NCI-H748 (cell line): Measurements from ENCODE around the gene DYRK4.

ENCODE experiments used
- DNase-seq: peaks from one replicate; lab custom pipeline; 2025; ENCODE audit not compliant: unreplicated experiment; lab: John Stamatoyannopoulos, UW

DYRK4 gene

DNA sequence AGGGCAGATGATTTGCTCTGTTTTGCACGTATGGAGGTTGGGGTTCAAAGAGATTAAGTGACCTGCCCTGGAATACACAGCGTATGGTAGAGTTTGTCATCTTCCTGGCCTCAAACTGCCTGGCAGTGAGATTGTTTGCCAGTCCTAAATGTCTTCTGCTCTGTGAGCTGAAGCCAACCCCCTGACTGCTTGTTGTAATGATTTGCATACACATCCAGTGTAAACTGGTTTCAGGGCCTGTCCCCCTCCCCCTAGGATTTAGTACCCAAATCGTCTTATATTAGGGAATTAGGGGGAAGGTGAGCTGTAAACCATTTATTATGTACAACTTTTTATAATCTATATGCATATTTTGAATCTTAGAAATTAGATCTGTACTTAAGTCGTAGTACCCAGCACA is 48.5 kb downstream of the DYRK4 start:
- no peak for DNase-seq

GRCh38 chr12:4615667-4616066 is 53.7 kb downstream of the DYRK4 start:
- DNase-seq, result peak; percentile 5

GRCh38 chr12:4621511-4621910 is 59.5 kb downstream of the DYRK4 start:
- no peak for DNase-seq

DNA sequence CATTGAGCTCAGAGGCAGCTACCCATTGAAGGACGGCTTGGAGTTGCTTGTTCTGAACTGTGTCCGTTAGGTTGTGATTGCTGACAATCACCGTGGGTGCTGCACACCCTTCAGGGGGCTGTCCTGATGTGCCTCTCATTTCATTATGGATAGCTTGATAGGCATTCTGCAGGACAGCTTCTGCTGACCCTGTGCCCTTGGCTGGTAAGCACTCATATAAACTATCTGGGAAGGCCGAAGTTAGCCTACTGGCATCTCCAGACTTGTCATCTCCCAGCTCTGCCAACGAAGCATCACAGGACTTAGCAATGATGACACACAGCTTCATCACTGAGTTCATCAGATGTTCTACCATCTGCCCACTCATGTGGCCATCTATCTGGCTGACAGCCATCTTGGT is 64.5 kb downstream of the DYRK4 start:
- DNase-seq, result no peak

- no peak for DNase-seq
Measured at GRCh38 chr12:4628406-4628805, 66.4 kb downstream of the DYRK4 start.

DNA sequence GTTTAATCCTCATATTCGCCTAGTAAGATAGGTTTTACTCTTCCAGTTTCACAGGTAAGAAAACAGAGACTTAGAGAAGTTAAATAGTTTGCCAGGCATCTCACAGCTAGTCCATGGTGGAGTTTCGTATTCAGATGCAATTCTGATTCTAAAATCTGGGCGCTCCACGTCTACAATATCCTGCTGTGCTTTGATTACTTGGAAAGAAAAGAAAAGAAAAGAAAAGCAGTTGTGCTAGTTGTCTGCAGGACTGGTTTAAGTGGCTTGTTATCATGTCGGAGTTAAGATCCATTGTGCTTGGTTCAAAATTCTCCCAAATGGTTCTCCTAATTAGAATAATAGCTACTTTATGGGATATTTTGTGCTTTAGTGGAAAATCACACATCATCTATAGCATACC is 68.3 kb downstream of the DYRK4 start:
- no peak for DNase-seq

DNA sequence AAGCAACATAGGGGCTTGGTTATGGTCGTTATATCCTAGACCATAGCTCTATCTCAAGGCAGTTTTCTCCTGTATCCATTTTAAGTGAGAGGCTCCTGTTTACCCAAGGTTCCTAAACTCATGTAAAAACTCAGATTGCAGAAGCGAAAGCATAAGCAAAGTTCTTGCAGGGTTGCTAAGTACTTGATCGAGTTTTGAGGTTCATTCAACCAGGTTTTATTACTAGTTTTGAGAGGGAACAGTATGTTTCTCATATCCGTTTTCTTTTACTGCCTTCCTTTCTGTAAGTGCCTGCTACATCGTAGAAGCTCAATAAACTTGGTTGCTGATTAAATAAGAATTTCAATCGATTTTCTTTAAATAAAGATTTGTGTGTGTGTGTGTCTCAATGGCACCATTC is 81.7 kb downstream of the DYRK4 start:
- no peak for DNase-seq

- peak; percentile 5 for DNase-seq
Measured at GRCh38 chr12:4645023-4645422, 83.0 kb downstream of the DYRK4 start.

DNA sequence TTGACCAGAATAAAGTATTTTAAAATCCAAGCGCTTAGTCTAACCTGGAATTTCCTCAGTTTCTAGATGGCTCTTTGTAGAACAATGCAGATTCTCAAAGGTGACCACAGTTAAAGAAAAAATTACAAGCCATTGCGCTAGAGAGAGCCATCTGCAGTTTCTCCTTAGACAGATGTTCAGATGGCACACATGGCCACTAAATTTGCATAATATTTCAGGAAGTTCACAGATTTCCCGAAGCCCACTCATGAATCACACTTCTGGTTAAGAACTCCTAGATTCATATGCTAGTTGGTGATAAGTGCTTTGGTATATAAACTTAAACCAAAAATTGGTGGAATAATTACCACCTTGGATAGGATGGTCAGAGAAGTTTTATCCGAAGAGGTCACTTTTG is 86.1 kb downstream of the DYRK4 start:
- no peak for DNase-seq

DNA sequence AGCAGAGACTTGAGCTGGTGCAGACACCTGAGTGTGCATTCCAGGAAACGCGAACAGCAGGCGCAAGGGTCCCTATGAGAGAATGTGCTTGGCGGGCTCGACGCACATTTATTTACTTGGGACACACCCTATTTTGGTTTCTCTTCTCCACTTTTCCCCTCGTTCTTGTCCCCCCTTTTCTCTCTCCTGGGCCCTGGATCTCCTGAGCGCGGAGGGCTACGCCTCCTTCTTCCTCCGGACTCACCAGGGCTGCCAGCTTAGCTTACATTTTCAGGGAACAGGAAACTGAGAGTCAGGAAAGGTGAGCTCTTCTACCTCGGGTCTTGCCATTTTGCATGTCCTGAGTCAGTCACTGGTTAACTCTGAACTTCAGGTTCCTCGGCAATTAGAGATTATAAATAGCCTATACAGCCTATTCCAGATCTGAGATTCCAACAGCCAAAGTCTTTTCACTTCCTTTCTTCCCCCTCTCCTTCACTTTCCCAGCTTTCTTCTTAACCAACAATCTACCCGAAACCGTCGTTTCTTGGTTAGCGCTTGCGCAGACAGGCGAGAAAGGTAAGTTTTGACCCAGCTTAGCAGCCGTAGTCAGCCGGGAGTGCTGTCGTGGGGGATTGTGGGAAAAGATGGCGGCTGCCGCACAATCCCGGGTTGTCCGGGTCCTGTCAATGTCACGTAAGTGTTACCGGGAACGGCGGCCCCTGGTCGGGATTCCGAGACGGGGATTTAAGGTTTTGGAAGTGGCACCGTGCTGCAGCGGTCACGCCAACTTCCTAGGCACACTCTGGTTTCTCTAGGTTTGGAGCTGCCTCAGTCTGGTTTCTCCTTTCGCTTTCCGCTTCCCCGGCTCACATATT is 86.7 kb downstream of the DYRK4 start, which contains the start of the genes AKAP3 and NDUFA9:
TSS of gene AKAP3 (minus strand) at position 551 of the 857 bp plus-strand sequence. CDS start 10,855 bp downstream, outside the sequence.
TSS of gene NDUFA9 (plus strand) at position 614 of the 857 bp plus-strand sequence. CDS start at position 627, 13 bp downstream.
- DNase-seq, result peak; percentile 78

DNA sequence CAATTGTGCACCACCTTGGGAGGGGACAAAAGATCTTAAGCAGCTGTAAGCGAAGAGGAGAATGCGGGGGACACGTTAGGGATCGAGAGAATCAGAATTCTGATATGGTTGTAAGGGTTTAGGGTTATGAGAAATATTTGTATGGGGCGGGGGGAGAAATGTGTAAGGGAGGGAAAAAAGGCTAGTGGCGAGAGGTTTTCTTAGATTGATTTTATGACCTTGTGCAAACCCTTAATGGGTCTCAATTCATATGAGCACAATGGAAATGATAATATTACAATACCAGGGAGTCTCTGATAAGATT is 87.3 kb downstream of the DYRK4 start:
- DNase-seq, result no peak

- DNase-seq, result no peak
Measured at GRCh38 chr12:4653257-4653656, 91.2 kb downstream of the DYRK4 start.

DNA sequence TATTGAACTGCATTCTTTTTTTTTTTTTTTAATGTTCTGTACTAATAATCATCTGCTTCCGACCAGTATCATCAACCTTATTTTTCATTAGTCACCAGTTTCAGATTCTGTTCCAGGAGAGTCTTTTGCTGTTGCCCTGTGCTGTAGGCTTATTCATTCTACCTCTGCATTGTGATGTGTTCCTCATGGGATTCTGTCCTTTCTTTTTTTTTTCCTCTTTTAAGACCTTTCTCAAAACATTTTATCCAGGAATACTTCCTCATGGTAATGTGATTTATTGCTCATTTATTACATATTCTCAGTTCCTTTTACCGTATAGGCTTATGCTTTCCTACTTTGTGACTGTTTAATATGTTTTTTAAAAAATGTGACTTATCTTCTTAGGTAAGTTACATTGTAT is 91.7 kb downstream of the DYRK4 start:
- no peak for DNase-seq
